ENCODE measurements around the gene LITAF.
"Not testable (repeated sequence)": the region's sequence is repeated elsewhere in the genome, so short reads cannot be mapped to it uniquely, and the experiment has no call there.

Gene LITAF

DNA sequence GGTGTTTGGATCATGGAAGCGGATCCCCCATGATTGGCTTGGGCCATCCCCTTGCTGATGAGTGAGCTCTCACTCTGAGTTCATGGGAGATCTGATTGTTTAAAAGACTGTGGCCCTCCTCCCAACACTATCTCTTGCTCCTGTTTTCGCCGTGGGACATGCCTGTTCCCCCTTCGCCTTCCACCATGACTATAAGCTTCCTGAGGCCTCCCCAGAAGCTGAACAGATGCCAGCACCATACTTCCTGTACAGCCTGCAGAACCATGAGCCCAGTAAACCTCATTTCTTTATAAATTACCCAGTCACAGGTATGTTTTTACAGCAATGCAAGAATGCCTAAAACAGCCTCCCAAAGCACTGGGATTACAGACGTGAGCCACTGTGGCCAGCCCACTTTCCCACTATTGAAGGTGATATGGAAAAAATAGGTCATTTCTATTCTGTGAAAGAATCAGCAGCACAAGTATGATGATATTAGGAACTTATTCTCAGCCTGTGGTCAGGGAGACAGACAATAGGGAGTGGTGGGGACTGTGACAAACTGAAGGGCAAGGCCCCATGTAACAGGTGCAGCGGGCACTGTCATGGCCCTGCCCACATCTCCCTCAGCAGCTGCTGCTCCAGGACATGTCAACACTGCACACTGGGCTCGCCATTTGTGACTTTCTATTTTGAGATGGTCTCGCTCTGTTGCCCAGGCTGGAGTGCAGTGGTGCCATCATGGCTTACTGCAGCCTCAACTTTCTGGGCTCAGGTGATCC is 33.7 kb upstream of the LITAF start:
- no peak for DNase-seq (ENCODE audit: low read depth)

- DNase-seq (ENCODE audit: low read depth), result no peak
Observed at GRCh38 chr16:11619327-11619851, 32.7 kb upstream of the LITAF start.

GRCh38 chr16:11618107-11618717 is 31.5 kb upstream of the LITAF start:
- no peak for DNase-seq (ENCODE audit: low read depth)

- DNase-seq (ENCODE audit: low read depth), result no peak
Observed at GRCh38 chr16:11615748-11616447, 29.2 kb upstream of the LITAF start.

DNA sequence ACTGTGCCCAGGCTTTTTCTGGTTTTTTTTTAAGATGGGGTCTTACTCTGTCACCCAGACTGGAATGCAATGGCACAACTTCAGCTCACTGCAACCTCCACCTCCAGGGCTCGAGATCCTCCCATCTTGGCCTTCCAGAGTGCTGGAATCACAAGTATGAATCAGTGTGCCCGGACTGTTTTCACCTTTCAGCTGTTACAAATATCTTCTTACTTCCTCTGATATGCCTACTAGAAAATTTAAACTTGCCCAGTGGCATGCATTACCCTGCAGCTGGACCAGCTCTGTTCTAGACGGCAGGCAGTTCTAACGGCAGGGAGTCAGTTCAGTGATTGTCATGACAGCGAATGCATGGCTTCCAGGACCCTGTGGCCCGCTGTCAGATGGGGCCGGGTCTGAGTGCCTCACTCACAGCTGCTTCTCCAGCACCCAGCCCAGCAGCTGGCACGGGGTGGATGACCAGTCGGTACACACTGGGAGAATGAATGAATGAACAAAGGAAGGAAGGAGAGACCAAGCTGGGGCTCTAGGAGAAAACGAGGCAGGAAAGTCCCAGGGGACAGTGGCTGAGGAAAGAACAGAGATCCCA is 28.0 kb upstream of the LITAF start:
- DNase-seq (ENCODE audit: low read depth), result no peak

DNA sequence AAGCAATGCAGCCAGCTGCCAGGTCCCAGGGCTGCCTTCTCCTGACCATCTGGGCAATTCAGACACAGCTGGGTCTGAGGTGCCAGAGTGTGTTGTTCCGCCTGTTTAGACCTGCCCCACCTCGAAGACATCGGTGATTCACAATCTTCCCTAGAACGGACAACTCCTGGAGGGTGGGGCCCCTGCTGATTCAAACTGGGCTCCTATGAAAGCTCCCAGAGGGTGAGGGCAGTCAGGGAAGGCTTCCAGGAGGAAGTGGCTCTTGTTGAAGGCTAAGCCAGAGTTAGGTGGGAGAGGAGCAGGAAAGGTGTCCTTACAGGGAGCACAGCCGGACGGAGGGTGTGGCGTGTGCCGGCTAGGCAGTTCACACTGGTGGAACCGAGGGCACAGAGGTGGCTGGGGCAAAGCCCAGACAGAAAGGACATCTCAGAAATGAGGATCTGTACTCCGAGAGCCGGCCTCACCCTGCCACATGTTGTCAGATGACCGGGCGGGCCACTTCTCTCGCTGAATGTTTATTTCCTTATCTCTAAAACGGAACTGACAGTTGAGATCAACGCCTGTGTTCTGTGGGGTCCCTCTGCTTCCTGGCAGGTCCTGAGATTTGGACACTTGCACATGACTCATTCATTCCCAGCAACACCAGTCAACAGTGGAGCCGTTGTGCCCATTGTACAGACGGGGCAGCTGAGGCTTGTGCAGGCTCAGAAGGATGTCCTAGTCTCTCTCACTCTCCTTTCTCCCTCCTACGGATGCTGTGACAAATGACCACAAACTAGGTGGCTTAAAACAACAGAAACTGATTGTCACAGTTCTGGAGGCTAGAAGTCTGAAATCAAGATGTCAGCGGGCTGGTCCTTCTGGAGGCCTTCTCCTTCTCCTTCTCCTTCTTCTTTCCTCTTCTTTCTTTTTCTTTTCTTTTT is 26.9 kb upstream of the LITAF start:
- DNase-seq (ENCODE audit: low read depth), result no peak

DNA sequence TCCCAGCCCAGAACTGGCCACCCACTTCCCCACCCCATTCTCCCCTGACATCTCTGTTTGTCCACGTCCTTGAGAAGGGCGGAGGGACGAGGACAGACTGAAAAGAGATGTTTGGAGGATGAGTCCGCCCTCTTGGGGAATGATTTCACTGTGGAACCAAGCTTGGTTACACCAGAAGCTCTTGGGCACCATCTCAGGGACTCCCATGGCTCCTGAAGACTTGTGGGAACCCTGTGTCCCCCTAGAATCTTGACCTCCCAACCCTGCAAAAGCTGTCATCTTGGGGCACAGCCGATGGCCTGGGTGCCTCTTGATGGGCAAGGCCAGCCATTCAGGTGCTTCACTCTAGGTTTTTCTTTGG is 25.9 kb upstream of the LITAF start:
- no peak for DNase-seq (ENCODE audit: low read depth)

DNA sequence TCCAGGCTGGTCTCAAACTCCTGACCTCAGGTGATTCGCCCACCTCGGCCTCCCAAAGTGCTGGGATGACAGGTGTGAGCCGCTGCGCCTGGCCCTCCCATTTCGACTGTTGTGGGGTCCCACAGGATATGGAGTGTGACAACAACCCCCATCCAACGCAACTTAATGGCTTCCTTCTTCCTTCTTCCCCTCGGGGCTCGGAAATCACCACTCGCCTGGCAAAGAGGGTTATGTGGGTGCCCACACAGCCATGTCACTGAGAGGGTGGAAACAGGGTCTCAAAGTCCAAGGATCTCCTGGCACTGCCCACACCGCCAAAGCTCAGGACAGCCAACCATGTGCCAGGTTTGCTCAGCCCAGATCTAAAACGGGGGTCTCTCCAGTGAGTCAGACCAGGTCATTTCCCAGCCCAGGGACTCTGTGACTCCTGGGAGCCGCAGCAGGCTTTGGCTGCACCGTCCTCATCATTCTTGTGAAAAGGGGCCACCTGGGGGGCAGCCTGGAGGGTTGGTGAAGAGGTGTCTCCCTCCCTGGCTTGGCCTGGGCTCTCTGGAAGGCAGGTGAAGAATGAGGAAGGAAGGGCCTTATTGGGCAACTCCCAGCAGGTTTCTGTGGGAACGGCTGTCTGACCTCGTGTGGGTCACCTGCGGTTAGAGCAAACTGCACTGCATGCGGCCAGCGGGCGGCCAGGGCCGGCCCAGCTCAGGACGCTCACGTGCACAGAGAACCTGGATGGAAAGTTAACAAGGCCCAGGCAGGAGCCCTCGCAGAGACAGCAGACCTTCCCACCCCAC is 25.3 kb upstream of the LITAF start:
- DNase-seq (ENCODE audit: low read depth), result no peak

- DNase-seq (ENCODE audit: low read depth), result no peak
Observed at GRCh38 chr16:11610580-11610979, 23.9 kb upstream of the LITAF start.

GRCh38 chr16:11610121-11610505 is 23.4 kb upstream of the LITAF start:
- DNase-seq (ENCODE audit: low read depth), result no peak

DNA sequence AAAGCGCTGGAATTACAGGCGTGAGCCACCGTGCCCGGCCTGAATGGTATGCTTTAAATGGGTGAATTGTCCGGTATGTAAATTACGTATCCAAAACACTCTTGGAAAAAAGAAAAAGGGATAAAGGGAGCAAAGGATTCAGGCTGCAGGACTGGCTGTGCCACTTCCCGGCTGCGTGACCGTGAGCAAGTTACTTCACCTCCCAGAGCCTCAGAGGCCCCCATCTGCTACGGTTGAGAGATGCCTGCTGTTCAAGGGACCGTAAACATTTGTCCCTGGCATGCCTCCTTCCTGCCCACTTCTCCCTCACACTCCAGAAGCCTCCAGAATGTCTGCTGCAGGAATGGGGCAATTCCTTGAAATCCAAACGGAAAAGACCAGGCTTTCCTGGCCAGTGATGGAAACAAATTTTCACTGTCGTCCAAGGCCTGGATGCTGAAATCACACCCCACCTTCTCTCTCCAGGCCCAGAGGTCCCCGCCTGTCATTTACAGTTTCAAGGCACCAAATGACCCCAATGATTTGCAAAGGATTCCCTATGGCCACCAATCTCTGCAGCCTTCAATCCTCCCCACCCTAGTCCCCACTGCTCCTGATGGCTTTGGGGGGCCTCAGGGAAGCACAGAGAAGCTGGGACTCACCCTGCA is 22.9 kb upstream of the LITAF start:
- DNase-seq (ENCODE audit: low read depth), result no peak

- DNase-seq (ENCODE audit: low read depth), result no peak
Observed at GRCh38 chr16:11605891-11606290, 19.2 kb upstream of the LITAF start.

DNA sequence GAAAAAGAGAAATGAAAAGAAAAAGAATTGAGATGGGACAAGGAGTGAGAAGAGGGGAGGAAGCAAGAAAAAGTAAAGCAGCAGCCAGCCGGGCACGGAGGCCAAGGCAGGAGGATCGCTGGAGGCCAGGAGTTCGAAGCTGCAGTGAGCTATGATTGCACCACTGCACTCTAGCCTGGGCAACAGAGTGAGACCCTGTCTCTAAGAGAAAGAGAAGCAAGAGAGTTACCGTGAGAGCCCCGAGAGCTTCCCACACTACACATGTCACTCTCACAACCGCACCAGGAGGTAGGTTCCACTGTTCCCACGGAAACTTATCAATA is 18.8 kb upstream of the LITAF start:
- no peak for DNase-seq (ENCODE audit: low read depth)

GRCh38 chr16:11604783-11605563 is 18.3 kb upstream of the LITAF start:
- DNase-seq (ENCODE audit: low read depth), result no peak

GRCh38 chr16:11604296-11604695 is 17.6 kb upstream of the LITAF start:
- DNase-seq (ENCODE audit: low read depth), result not testable (repeated sequence)

DNA sequence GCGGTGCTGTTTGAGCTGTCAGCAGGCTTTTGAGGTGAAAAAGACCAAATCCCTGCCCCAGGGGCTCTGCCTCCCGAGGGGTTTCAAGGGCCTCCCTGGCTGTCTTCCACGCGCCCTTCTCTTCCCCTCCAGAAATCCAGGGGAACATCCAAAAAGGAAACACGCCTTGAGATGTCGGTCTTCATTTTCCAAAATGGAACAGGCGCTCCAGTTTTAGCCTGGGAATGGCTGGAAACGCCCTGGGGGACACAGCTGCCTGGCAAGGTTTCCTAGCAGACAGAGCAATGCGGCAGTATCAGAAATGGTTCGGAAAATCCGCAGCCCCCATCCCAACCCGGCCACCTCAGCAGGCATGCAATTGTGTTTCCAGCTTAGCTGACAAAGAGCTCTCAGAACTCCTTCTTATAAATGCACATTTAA is 16.6 kb upstream of the LITAF start:
- no peak for DNase-seq (ENCODE audit: low read depth)

DNA sequence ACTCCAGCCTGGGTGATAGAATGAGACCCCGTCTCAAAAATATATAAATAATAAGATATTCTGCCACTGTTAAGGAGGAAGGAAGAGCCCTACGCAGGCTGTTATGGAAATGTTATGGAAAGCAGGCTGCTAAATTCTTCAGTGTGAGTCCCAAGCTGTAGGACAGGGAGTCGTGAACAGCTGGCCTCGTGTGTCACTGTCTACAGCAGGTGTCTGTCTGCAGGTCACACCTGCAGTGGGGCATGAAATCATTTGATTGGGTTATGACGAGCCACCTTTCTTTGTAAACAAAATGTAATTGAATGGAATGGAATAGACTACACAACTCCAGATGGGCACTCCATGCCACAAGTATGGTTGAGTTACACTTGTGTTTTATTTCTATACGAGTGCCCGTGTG is 15.6 kb upstream of the LITAF start:
- no peak for DNase-seq (ENCODE audit: low read depth)

DNA sequence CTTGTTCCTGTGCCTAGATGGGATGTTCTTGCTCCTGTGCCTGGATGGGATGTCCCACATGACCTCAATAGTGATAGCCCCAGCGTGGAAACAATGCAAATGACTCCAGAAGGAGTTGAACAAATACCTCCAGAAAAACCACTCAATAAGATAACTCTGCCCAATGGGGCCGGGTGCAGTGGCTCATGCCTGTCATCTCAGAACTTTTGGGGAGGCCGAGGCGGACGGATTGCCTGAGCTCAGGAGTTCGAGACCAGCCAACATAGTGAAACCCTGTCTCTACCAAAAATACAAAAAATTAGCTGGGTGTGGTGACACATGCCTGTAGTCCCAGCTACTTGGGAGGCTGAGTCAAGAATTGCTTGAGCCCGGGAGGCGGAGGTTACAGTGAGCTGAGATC is 15.2 kb upstream of the LITAF start:
- DNase-seq (ENCODE audit: low read depth), result no peak

GRCh38 chr16:11601425-11601824 is 14.7 kb upstream of the LITAF start:
- no peak for DNase-seq (ENCODE audit: low read depth)

DNA sequence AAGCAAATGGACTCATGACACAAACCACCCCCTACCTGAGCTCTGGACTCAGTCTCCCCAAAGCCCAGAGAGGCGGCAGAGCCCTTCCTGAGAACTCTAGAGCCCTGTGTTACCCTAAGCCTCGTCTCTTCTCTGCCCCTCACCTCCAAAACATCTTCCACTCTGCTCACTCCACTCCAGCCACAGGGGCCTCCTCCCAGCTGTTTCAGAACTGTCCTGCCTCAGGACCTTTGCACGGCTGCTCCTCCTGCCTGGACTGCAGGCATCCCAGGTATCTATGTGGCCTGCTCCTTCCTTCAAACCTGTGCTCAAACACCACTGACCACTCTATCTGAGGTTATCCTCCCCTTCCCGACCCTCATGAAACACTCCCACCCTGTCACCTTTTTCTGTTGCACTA is 12.9 kb upstream of the LITAF start:
- no peak for DNase-seq (ENCODE audit: low read depth)

Measured in stimulated activated CD8-positive, alpha-beta memory T cell treated with anti-CD3 and anti-CD28 coated beads, Interleukin-12 subunit alpha, Interleukin-12 subunit beta, amount 100 ng/mL, for 1 hour (primary cell).